Loucy (cell line): ENCODE data around the gene KEL.

Experiments used
- EZH2phosphoT487 ChIP-seq: fragments of 200-600 bp; IDR thresholded peaks from 2 replicates; pipeline ENCODE4 v1.6.1; 2018; ENCODE audit warnings: antibody characterized with exemption, mild to moderate bottlenecking, moderate library complexity, borderline replicate concordance
- TF ChIP-seq, protein P1 (sequence below): fragments of 200-600 bp; sonication (generic); conservative IDR thresholded peaks from 2 replicates; pipeline ENCODE4 v1.5.1; 2014; ENCODE audit warnings: mild to moderate bottlenecking, antibody characterized with exemption, low read length

DNA sequence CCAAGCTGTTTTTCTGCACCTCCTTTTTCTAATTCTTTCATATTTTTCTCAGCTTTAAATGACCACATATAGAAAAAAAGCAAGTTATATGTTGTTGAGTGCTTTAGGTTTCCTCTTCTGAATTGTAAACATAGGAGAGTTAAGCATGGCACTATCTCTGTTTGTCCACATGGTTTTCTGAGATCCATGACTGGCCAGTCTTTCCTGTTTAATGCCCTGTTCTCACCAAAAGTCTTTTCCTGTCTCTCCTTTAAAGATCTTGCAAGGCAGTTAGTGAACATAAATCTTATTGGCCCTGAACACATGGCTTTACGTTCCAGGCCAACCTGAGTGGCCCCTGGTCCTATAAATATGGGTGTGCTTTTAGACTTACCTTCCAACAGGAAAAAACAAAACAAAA lies 48.0 kb downstream of the KEL start:
- TF ChIP-seq, protein P1, sequence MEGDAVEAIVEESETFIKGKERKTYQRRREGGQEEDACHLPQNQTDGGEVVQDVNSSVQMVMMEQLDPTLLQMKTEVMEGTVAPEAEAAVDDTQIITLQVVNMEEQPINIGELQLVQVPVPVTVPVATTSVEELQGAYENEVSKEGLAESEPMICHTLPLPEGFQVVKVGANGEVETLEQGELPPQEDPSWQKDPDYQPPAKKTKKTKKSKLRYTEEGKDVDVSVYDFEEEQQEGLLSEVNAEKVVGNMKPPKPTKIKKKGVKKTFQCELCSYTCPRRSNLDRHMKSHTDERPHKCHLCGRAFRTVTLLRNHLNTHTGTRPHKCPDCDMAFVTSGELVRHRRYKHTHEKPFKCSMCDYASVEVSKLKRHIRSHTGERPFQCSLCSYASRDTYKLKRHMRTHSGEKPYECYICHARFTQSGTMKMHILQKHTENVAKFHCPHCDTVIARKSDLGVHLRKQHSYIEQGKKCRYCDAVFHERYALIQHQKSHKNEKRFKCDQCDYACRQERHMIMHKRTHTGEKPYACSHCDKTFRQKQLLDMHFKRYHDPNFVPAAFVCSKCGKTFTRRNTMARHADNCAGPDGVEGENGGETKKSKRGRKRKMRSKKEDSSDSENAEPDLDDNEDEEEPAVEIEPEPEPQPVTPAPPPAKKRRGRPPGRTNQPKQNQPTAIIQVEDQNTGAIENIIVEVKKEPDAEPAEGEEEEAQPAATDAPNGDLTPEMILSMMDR = no peak
- no peak for TF ChIP-seq EZH2phosphoT487
